Keratinocyte (primary cell): ENCODE data around the gene C12orf42.

Experiments used
- EZH2 ChIP-seq: IDR thresholded peaks from one replicate; pipeline ENCODE4 v1.6.1; 2012; ENCODE audit warnings: inconsistent platforms, mild to moderate bottlenecking, low read length, moderate library complexity
- TF ChIP-seq, protein P1 (sequence below), 3 experiments: IDR thresholded peaks in 1 of 3; conservative IDR thresholded peaks in 1 of 3; optimal IDR thresholded peaks in 1 of 3; 2 replicates in 2 of 3; 3 replicates in 1 of 3; pipeline versions ENCODE3 to v1.5.1; 2011; ENCODE audit warnings: low read length in 3 of 3, mild to moderate bottlenecking in 3 of 3, moderate library complexity in 2 of 3, control low read depth in 1 of 3, inconsistent platforms in 1 of 3; ENCODE audit not compliant: insufficient read depth in 2 of 3; ENCODE audit errors: extremely low read depth in 1 of 3

- TF ChIP-seq, protein P1, sequence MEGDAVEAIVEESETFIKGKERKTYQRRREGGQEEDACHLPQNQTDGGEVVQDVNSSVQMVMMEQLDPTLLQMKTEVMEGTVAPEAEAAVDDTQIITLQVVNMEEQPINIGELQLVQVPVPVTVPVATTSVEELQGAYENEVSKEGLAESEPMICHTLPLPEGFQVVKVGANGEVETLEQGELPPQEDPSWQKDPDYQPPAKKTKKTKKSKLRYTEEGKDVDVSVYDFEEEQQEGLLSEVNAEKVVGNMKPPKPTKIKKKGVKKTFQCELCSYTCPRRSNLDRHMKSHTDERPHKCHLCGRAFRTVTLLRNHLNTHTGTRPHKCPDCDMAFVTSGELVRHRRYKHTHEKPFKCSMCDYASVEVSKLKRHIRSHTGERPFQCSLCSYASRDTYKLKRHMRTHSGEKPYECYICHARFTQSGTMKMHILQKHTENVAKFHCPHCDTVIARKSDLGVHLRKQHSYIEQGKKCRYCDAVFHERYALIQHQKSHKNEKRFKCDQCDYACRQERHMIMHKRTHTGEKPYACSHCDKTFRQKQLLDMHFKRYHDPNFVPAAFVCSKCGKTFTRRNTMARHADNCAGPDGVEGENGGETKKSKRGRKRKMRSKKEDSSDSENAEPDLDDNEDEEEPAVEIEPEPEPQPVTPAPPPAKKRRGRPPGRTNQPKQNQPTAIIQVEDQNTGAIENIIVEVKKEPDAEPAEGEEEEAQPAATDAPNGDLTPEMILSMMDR (optimal IDR thresholded peaks at IDR 0.05 in 1 of 3, IDR thresholded peaks at IDR 0.05 in 1 of 3, conservative IDR thresholded peaks at IDR 0.05 in 1 of 3; ENCODE audit: extremely low read depth in 1 of 3, insufficient read depth in 2 of 3, low read length in 3 of 3), result no peak
- TF ChIP-seq EZH2, result no peak
Measured at GRCh38 chr12:103540319-103540718, 44.6 kb upstream of the C12orf42 start.
